GM12873 (cell line): ENCODE data around the gene ARMH1.

Experiments used
- TF ChIP-seq, protein P1 (sequence below): IDR thresholded peaks from 2 replicates; pipeline ENCODE4 v1.5.1; 2012; ENCODE audit warnings: low read depth, mild to moderate bottlenecking, moderate library complexity, low read length, control low read depth; ENCODE audit not compliant: insufficient read depth; ENCODE audit errors: missing control alignments

ARMH1 gene

DNA sequence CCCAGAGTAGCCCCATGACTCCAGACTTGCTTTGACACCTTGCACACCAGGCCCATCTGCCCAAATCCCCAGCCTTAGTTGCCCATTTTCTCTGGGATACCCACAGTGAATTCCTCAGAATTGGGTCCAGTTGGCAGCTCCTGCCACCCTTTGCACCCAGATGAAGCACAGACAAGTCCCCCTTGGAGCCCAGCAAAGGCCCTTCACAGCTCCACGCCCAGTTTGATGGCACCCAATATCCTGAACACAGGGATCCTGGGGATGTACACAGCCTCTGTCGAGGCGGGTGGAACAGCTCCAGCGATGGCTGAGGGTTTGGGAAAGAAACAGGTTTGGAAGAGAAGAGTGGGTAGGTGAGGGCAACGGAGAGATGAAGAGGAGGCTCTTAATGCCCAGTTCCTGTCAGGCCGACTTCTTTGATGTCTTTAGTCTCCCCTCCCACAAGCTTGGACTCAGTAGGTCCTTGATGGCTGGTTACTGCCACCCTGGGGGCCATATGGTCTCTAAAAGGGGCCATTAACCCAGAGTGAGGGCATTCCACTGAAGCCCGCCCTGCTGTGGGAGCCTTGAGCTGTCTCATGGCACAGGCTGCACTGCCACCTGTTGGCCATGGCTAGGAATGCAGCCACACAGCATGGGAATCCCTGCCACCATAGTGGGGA lies 21.9 kb upstream of the ARMH1 start:
- TF ChIP-seq, protein P1, sequence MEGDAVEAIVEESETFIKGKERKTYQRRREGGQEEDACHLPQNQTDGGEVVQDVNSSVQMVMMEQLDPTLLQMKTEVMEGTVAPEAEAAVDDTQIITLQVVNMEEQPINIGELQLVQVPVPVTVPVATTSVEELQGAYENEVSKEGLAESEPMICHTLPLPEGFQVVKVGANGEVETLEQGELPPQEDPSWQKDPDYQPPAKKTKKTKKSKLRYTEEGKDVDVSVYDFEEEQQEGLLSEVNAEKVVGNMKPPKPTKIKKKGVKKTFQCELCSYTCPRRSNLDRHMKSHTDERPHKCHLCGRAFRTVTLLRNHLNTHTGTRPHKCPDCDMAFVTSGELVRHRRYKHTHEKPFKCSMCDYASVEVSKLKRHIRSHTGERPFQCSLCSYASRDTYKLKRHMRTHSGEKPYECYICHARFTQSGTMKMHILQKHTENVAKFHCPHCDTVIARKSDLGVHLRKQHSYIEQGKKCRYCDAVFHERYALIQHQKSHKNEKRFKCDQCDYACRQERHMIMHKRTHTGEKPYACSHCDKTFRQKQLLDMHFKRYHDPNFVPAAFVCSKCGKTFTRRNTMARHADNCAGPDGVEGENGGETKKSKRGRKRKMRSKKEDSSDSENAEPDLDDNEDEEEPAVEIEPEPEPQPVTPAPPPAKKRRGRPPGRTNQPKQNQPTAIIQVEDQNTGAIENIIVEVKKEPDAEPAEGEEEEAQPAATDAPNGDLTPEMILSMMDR, result peak; percentile 99

DNA sequence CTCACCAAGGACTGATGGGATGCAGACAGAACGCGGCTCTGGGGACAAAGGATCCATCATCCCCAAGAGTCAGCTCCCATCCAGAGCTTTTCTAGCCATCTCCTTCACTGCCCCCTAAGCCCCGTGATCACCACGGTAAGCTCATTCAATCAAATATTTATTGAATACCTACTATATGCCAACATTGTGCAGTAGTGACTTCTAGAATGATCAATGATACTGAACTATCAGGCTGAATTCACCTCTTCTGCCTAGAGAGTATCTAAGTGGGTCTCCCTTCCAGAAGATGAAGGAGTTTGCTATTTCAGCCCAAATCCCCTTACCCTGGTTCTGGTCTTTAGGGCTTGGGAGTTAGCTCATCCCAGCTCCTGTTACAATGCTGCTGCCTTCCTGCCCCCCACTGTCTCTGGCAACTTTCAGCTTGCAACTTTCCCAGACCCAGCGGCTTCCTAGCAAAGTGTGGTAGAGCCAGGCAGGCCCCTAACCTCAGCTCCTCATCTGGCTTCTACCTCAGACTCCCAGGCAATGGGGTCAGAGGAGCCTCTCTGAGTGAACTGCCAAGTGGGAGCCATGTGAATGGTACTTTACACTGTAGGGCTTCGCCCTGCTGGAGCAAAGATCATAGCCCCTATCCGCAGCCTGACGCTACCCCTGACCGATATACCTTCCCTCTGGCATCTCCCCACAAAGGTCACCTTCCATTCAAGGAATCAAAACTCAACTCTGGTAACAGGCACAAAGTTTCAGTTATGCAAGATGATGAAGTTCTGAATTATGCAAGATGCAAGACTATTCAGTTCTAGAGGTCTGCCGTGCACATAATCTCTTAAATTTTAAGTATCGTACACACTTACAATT lies 21.2 kb upstream of the ARMH1 start:
- TF ChIP-seq, protein P1, result no peak

DNA sequence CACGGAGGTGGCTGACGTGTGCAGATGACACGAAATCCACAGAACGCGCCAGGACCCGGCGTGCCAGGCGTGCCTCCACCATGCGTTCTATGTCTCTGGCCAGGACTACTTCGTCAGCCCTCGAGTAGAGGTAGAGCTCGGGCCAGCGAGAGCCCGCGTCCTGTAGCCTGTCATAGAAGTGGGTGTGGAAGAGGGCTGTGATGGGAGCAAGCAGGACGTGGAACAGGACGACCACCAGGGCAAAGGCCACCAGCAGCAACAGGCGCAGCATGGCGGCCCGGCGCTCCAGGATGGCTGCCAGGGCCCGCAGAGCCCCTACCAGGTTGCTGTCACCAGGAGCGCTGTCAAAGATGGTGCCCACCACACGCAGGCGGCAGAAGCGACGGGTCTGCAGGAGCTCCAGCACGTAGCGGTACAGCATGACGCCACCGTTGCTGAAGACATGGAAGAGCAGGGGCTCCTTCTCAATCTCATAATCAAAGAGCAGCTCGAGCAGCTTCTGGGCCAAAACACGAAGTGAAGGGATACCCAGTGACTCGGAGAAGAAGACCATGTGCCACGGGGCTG lies 19.8 kb upstream of the ARMH1 start:
- TF ChIP-seq, protein P1, result no peak

DNA sequence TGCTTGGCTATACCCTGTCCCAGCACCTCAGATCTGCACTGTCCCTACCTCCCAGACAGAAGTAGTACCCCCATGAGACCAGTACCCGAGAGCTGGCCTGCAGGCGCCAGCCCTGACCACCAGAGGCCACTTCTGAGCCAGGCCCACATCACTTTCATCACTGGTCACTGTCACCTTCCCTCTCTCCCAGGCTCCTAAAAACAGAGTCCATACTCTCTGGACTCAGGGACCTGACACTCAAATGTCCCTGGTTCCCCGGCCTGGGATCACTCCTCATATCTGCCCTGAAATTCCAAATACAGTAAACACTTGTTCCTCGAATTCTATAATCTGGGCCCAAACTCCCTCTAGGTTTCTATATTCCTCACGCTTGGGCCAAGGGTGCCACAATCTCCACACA lies 18.9 kb upstream of the ARMH1 start:
- TF ChIP-seq, protein P1, result peak; percentile 89

DNA sequence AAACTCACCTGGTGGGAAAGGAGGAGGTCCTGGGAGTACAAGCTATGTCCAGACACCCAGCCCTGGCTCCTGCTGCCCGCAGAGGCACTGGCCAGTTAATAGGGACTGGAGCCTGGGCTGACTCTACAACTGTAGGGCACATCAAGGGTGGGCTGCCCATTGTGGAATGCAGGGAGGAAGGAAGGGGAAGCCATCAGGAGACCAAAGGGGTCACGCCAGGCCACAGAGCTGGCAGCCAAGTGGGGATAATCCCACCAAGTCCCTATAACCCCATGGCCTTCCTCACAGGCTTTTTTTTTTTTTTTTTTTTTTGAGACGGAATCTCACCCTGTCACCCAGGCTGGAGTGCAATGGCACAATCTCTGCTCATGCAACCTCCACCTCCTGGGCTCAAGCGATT lies 14.9 kb upstream of the ARMH1 start:
- TF ChIP-seq, protein P1, result no peak

DNA sequence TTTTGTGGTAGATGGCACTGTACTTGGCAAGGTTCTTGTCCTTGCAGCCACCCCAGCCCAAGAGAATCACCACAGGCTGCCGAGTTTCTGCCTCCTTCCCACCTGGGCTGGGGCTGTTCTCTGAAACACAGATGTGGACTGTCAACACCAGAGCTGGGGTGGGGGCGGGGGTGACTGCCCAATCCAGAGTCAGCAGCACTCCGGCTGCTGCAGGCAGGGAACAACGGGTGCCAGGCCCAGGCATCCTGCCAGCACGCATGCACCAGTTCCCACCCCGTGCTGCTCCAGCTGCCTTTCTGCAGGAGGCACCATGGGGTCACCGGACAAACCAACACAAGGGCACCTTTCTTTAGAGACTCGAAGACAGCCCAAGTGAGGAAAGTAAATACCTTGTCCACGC lies 14.3 kb upstream of the ARMH1 start:
- TF ChIP-seq, protein P1, result no peak
